K562 (cell line): ENCODE measurements around the gene CABP4. TPM values are rescaled to one million over a fixed set of nuclear protein-coding genes. Genes with fewer than 3 reads are reported as not detected.

Experiments
- ATF1 ChIP-seq, 2 experiments: fragments of 450-650 bp in 1 of 2; IDR thresholded peaks; 2 replicates each; pipeline ENCODE4 v1.6.1; 2016; ENCODE audit warnings: missing compliant biosample characterization in 1 of 2, missing genetic modification characterization in 1 of 2
- CHCHD3 ChIP-seq: fragments of 250-450 bp; sonication (Bioruptor Pico); IDR thresholded peaks from 2 replicates; pipeline ENCODE4 v2.1.2; 2022; ENCODE audit warnings: mild to moderate bottlenecking
- EGR1 ChIP-seq: fragments of 450-650 bp; conservative IDR thresholded peaks from 2 replicates; pipeline ENCODE4 v1.6.1; 2017; ENCODE audit warnings: mild to moderate bottlenecking
- KDM4B ChIP-seq, 2 experiments: fragments of 450-650 bp in 1 of 2; sonication (generic) in 1 of 2; IDR thresholded peaks; 2 replicates each; pipeline ENCODE4 v1.6.1; 2016 to 2017; ENCODE audit warnings: borderline replicate concordance in 2 of 2, antibody characterized with exemption in 1 of 2, low read depth in 1 of 2, mild to moderate bottlenecking in 1 of 2
- MEIS2 ChIP-seq: fragments of 450-650 bp; IDR thresholded peaks from 2 replicates; pipeline ENCODE4 v1.6.1; 2014; ENCODE audit warnings: mild to moderate bottlenecking; ENCODE audit not compliant: partially characterized antibody
- MYC ChIP-seq, 2 experiments: fragments of 250-450 bp in 1 of 2; sonication (Bioruptor Pico) in 1 of 2; IDR thresholded peaks; 2 replicates each; pipeline versions ENCODE4 v1.5.1 to v1.6.1; 2012 to 2021; ENCODE audit warnings: low read depth in 2 of 2, borderline replicate concordance in 1 of 2, improper control_type of control experiment in 1 of 2, low read length in 1 of 2, mild to moderate bottlenecking in 1 of 2, moderate library complexity in 1 of 2
- POLR2G ChIP-seq: fragments of 200-400 bp; formaldehyde crosslinking; IDR thresholded peaks from 2 replicates; pipeline ENCODE4 v1.6.1; 2017; ENCODE audit warnings: low read depth, mild to moderate bottlenecking, antibody characterized with exemption, low read length, moderate library complexity
- POU5F1 ChIP-seq: fragments of 150-350 bp; IDR thresholded peaks from 2 replicates; pipeline ENCODE4 v1.6.1; 2014; ENCODE audit warnings: borderline replicate concordance, low read length, low read depth, mild to moderate bottlenecking; ENCODE audit not compliant: partially characterized antibody
- RBM22 ChIP-seq: fragments of 200-400 bp; formaldehyde crosslinking; IDR thresholded peaks from 2 replicates; pipeline ENCODE4 v1.6.1; 2018; ENCODE audit warnings: low read length, low read depth; ENCODE audit not compliant: poor library complexity, severe bottlenecking
- RNF2 ChIP-seq: sonication (generic); IDR thresholded peaks from 2 replicates; pipeline ENCODE4 v1.6.1; 2016
- SAP30 ChIP-seq: fragments of 200-600 bp; sonication (generic); IDR thresholded peaks from 2 replicates; pipeline ENCODE4 v1.6.1; 2012; ENCODE audit warnings: borderline replicate concordance, low read depth, mild to moderate bottlenecking, moderate library complexity, low read length, control low read depth, inconsistent platforms; ENCODE audit not compliant: insufficient read depth, poor library complexity, severe bottlenecking
- SRF ChIP-seq, 2 experiments: fragments of 250-450, 450-650 bp in 1 of 2; sonication (Bioruptor Pico) in 1 of 2; sonication (generic) in 1 of 2; formaldehyde crosslinking; IDR thresholded peaks; 2 replicates each; pipeline versions ENCODE4 v1.5.0 to v1.5.1; 2020 to 2022; ENCODE audit warnings: mild to moderate bottlenecking in 1 of 2, missing genetic modification reagents in 1 of 2
- SRSF1 ChIP-seq: fragments of 200-400 bp; formaldehyde crosslinking; IDR thresholded peaks from 2 replicates; pipeline ENCODE4 v1.6.1; 2017; ENCODE audit warnings: mild to moderate bottlenecking, low read depth, low read length, moderate library complexity
- STAT5B ChIP-seq: fragments of 250-450 bp; sonication (Bioruptor Pico); IDR thresholded peaks from 2 replicates; pipeline ENCODE4 v1.8.0; 2021; ENCODE audit warnings: mild to moderate bottlenecking, inconsistent platforms
- THRB ChIP-seq: fragments of 450-650 bp; formaldehyde crosslinking; conservative IDR thresholded peaks from 2 replicates; pipeline ENCODE4 v1.4.0; 2022; ENCODE audit warnings: mild to moderate bottlenecking, missing genetic modification characterization
- ZNF764 ChIP-seq: fragments of 250-450 bp; sonication (Bioruptor Pico); IDR thresholded peaks from 2 replicates; pipeline ENCODE4 v1.4.0; 2020; ENCODE audit warnings: low read depth, mild to moderate bottlenecking, moderate library complexity
- polyA plus RNA-seq, 8 experiments: library from polyadenylated mRNA; depleted of rRNA in 4 of 8; stranded (reverse) in 5 of 8; unstranded in 3 of 8; fragments of >200 nt; fragmentation: Nextera tagmentation in 2 of 8; fragmentation: Illumina TruSeq in 1 of 8; extraction: Ambion mirVana in 2 of 8; extraction: Trizol in 1 of 8; gene quantifications; 2 replicates each; pipeline versions ENCODE4 v1.2.1 to v1.2.3, GENCODE V29; 2011 to 2014; ENCODE audit warnings: inconsistent platforms in 1 of 8, missing spikeins in 1 of 8
- total RNA-seq, 7 experiments: library from RNA; depleted of rRNA in 6 of 7; stranded (reverse); fragments of >200 nt in 6 of 7; fragmentation: Illumina TruSeq in 2 of 7; extraction: Trizol in 2 of 7; gene quantifications; 2 replicates each; pipeline versions ENCODE4 v1.2.1 to v1.2.3, GENCODE V29; 2011 to 2021; ENCODE audit warnings: low replicate concordance in 1 of 7
- TF ChIP-seq, protein P1 (sequence below), 3 experiments: fragments of 200-800 bp in 1 of 3; fragments of 250-450 bp in 1 of 3; fragments of 450-650 bp in 1 of 3; sonication (Bioruptor Pico) in 1 of 3; sonication (Bioruptor generic) in 1 of 3; formaldehyde crosslinking in 1 of 3; IDR thresholded peaks; 2 replicates each; pipeline versions ENCODE4 v1.6.1 to v1.8.0; 2016 to 2022; ENCODE audit warnings: mild to moderate bottlenecking in 2 of 3, missing genetic modification characterization in 2 of 3, missing compliant biosample characterization in 1 of 3, moderate library complexity in 1 of 3

CABP4 gene
- total and polyA plus RNA-seq, 9 of the 15 experiments (the other 6 are each of a cell fraction or from before 2014, with no cell fraction given): 0.11 TPM; not detected in 8

DNA sequence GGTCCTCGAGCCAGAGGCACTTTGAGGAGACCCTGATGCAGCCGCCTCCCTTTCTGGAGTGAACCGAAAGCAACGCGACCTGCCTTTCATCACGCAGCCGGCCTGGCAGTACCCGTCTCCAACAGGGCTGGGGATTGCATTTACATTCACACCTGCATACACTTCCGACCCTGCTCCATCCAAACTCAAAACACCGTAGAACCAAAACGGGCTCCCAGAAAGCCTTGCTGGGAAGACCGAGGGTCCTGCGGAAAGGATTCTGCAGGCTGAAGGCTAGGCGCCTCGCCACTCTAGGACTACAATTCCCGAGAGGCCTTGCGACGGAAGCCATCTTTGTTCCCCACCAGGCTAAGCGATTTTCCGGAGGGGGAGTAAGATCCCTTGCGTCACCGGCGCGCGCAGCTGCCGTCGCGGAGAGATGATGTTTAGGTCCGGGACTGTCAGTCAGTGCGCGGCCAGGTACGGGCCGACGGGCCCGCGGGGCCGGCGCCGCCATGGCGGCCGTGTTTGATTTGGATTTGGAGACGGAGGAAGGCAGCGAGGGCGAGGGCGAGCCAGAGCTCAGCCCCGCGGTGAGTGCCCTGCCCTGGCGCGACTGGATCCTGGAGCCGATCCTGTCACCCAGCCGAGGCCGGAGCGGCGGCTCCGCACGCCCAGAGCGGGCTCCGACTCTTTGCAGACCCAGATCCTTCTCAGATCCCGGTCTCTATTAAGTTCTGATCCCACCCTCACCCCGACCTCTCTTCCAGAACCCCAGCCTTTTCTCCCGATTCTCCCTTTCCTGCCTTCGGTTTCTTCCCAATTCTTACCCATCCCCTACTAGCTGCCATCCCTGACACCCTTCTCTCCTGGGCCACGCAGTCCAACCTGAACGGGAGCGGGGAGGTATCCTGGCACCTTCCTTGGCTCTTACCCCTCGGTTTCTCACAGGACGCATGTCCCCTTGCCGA, 26.8 kb upstream of the CABP4 start, which contains the start of gene RPS6KB2 (continued):
- peak; percentile 78 for TF ChIP-seq MEIS2
- no peak for TF ChIP-seq RNF2
- no peak for TF ChIP-seq THRB (CRISPR knock-in tag)
- no peak for TF ChIP-seq RBM22
- TF ChIP-seq MYC (IDR thresholded peaks at IDR 0.05; ENCODE audit: low read depth, low read length): peak; percentile 79
- TF ChIP-seq MYC (CRISPR knock-in tag; IDR thresholded peaks at IDR 0.05; ENCODE audit: borderline replicate concordance, low read depth): no peak
- peak; percentile 72 for TF ChIP-seq POU5F1
- TF ChIP-seq EGR1: peak; percentile 84
- TF ChIP-seq SAP30: peak; percentile 87
- no peak for TF ChIP-seq ZNF764 (CRISPR knock-in tag)
- no peak for TF ChIP-seq CHCHD3 (CRISPR knock-in tag)
- TF ChIP-seq POLR2G: peak; percentile 97
- TF ChIP-seq STAT5B (CRISPR knock-in tag): no peak
- TF ChIP-seq ATF1 (CRISPR knock-in tag; IDR thresholded peaks at IDR 0.05): peak; percentile 98
- TF ChIP-seq ATF1 (tag; IDR thresholded peaks at IDR 0.05): peak; percentile 100
- TF ChIP-seq SRSF1: no peak
- TF ChIP-seq KDM4B (IDR thresholded peaks at IDR 0.05; ENCODE audit: borderline replicate concordance in 2 of 2, low read depth in 1 of 2): 0 out of 4 replicates have a peak, but pooled peaks of 1 of the 2 experiments have one; percentile 32
- peak in 1 of 2 experiments; percentile 68; a peak in 1 of 4 replicates for TF ChIP-seq SRF (CRISPR knock-in tag; IDR thresholded peaks at IDR 0.05)
- TF ChIP-seq, protein P1, sequence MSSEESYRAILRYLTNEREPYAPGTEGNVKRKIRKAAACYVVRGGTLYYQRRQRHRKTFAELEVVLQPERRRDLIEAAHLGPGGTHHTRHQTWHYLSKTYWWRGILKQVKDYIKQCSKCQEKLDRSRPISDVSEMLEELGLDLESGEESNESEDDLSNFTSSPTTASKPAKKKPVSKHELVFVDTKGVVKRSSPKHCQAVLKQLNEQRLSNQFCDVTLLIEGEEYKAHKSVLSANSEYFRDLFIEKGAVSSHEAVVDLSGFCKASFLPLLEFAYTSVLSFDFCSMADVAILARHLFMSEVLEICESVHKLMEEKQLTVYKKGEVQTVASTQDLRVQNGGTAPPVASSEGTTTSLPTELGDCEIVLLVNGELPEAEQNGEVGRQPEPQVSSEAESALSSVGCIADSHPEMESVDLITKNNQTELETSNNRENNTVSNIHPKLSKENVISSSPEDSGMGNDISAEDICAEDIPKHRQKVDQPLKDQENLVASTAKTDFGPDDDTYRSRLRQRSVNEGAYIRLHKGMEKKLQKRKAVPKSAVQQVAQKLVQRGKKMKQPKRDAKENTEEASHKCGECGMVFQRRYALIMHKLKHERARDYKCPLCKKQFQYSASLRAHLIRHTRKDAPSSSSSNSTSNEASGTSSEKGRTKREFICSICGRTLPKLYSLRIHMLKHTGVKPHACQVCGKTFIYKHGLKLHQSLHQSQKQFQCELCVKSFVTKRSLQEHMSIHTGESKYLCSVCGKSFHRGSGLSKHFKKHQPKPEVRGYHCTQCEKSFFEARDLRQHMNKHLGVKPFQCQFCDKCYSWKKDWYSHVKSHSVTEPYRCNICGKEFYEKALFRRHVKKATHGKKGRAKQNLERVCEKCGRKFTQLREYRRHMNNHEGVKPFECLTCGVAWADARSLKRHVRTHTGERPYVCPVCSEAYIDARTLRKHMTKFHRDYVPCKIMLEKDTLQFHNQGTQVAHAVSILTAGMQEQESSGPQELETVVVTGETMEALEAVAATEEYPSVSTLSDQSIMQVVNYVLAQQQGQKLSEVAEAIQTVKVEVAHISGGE (CRISPR knock-in tag; IDR thresholded peaks at IDR 0.05): peak in 1 of 3 experiments; percentile 83; a peak in 2 of 6 replicates
